PFSK-1 (cell line): ENCODE results near the gene FGFR2.

Experiments
- POLR2AphosphoS5 ChIP-seq: IDR thresholded peaks from 2 replicates; pipeline ENCODE4 v1.6.1; 2012; ENCODE audit warnings: low read depth, mild to moderate bottlenecking, control low read depth, low read length, moderate library complexity
- SIN3A ChIP-seq: IDR thresholded peaks from 2 replicates; pipeline ENCODE4 v1.6.1; 2012; ENCODE audit warnings: mild to moderate bottlenecking, low read length, moderate library complexity, borderline replicate concordance; ENCODE audit not compliant: insufficient read depth
- TAF1 ChIP-seq: IDR thresholded peaks from 2 replicates; pipeline ENCODE4 v1.6.1; 2012; ENCODE audit warnings: low read length, control low read depth, borderline replicate concordance; ENCODE audit not compliant: insufficient read depth

DNA sequence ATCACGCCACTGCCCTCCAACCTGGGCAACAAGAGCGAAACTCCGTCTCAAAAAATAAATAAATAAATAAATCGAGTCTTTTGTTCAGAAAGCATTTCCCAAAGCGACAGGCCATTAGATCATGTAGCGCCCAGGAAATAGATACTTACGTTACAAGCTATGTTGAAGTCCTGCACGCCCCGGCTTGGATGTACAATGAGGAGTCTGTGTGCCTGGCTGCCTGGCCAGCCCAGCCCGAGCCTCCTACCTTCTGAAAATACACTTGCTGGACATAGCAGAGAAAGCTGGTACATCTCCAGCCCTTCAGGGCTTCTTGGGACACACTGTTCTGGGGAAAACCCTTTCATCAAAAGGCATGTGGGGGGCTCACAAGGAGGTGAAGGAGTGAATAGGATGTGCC is 22.1 kb downstream of the FGFR2 start:
- TF ChIP-seq POLR2AphosphoS5: no peak
- no peak for TF ChIP-seq SIN3A
- no peak for TF ChIP-seq TAF1
